Jurkat, Clone E6-1 (cell line): Measurements from ENCODE around the gene SHF.
"Not testable (repeated sequence)": the region's sequence is repeated elsewhere in the genome, so short reads cannot be mapped to it uniquely, and the experiment has no call there.

Experiments
- DNase-seq: peaks from one replicate; pipeline ENCODE4 v3.0.0-alpha.2; 2011; ENCODE audit warnings: low read depth, low spot score
- H3K4me3 ChIP-seq: 2 replicates; pipeline ENCODE4 v1.5.1; 2011; ENCODE audit warnings: mild to moderate bottlenecking, low read length, control low read depth, moderate library complexity

The SHF gene

DNA sequence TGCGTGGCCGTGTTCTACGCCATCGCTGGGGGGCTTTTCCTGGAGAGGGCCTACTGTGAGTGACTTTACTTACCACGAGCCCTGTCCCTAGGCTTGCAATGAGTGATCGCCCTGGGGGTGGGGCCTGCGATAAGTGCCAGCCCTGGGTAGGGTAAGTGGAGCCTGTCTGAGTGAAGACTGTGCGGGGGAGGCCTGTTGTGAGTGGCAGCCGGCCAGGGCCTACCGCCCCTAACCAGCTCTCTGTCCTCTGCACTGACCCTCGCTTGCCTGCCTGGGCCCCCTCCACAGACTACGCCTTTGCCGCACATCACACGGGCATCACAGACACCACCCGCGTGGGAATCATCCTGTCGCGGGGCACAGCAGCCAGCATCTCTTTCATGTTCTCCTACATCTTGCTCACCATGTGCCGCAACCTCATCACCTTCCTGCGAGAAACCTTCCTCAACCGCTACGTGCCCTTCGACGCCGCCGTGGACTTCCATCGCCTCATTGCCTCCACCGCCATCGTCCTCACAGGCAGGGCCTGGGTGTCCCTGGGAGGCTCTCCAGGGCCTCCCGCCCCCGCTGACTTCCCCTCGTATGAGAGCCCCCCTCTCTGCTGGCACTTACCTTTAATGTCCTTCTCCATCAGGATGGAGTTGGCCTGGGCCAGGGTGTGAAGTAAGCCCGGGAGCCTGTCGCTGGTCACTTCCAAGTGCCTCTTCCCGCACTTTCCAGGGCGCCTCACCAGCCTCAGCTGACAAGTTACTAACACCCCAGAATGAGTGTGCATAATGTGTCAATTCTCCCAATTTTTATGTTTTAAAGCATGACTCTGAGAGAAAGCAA is 35.6 kb downstream of the SHF start:
- no peak for DNase-seq
- H3K4me3 ChIP-seq, result no peak overlapping the region

DNA sequence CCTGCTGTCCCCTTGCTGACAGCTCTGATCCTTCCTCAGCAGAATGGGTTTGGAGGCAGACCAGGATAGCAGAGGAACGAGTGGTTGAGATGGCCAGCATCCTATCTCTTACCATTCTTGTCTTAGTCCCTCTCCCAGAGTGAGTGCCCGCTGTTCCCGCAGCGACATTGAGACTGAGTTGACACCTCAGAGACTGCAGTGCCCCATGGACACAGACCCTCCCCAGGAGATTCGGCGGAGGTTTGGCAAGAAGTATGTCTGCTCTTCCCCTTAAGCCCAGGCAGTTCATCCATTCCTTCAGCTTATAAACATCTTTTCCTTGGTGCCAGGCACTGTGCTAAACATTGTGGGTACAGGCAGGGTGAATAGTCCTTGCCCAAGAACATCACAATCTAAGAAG is 36.8 kb downstream of the SHF start:
- no peak overlapping the region for H3K4me3 ChIP-seq
- no peak for DNase-seq

DNA sequence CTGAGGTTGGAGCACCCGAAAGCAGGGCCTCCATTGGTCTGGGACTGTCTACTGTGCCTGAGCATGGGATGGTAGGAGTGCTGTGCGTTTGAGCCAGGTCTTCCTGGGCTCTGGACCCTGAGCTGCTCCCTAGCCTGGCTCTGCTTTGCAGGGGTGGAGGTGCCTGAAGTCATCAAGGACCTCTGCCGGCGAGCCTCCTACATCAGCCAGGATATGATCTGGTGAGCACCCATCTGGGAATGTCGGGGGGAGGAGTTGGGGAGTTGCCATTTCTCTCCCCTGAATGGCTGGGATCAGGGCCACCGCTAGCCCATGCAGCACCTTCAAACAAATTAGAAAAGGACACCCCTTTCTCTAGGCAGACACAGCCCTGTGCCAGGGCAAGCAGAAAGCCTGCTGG is 37.3 kb downstream of the SHF start:
- no peak overlapping the region for H3K4me3 ChIP-seq
- DNase-seq, result no peak

DNA sequence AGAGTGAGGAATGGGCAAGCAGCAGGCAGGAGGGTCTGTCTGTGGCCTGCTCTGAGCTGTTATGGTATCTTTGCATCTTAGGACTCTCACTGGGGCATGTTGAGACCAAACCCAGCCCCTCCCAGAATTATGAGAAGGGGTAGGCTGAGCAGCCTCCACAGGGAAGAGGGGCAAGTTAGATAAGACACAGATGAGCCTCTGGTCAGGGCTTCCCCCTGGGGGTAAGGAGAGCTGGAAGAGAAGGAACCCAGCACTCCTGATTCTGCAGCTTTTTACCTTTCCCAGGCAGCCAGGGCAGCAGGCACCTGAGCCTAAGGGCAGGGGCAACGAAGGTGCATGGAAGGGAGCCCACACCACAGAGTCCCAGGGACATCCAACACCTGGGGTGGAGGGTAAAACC is 38.7 kb downstream of the SHF start:
- no peak for DNase-seq
- H3K4me3 ChIP-seq, result no peak overlapping the region

DNA sequence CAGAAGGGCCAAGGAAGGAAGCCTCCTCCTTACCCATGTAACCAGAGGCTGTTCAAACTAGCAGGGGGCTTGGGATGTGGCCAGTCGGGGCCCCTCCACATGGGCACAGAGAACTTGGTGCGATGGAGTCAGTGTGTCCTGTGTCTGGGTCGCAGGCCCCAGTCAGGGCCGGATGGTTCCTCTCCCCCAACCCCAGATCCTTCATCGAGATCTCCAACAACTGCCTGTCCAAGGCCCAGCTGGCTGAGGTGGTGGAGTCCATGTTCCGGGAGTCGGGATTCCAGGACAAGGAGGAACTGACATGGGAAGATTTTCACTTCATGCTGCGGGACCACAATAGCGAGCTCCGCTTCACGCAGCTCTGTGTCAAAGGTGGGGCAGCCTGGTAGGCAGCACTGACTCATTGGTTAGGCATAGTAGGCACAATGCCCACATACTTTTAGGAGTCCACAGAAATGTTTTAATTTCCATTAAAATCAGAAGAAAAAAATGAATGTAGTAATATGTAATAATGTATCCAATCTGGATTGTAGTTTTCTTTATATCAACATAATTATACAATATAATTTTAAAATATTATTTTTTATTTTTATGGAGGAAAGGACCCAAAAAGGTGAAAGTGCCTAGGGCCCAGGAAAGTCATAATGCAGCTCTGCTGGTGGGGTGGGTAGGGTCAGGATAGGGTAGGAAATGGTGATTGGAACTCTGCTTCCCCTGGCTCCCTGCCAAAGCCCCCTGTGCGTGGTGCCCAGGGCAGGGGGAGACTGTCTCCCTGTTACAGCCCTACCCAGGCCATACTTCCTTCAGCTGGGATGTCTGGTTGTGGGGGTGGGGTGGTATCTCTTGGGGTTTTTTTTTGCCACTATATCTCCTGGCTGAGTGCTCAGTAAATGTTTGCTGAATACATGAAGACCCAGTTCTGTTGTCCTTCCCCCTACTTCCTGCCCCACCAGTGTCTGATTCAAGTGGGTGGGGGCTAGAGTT is 39.4 kb downstream of the SHF start:
- H3K4me3 ChIP-seq, result no peak overlapping the region
- no peak for DNase-seq

DNA sequence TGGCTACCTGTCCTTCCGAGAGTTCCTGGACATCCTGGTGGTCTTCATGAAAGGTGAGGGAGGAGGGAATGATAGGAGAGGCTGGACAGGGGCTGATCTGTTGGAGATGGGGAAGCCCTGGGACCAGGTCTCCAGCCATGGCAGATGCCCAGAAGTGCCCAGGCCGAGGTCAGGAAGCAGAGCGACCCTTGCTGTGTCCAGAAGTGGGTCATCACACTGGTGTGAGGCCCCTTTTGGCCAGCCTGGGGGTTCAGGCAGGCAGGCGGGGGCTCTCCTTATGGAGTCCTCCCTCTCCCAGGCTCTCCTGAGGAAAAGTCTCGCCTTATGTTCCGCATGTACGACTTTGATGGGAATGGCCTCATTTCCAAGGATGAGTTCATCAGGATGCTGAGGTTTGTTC is 40.2 kb downstream of the SHF start:
- DNase-seq, result no peak
- no peak overlapping the region for H3K4me3 ChIP-seq

DNA sequence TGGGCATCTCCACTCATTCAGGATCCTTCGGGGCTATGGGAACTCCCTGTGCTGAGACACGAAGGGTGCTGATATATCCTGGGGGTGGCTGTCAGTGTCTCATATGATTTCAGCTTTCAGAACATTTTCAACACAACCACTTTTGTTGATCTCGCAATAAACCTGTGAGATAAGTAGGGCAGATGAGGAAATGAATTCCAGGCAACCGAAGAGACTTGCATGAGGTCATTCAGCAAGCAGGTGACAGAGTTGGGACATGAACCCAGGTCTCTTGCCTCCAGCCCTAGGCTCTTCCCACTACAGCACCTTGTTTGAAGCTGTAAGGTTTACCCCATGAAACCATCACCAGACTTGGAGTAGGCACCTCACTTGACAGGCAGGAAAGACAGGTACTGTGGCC is 41.4 kb downstream of the SHF start:
- DNase-seq, result no peak
- H3K4me3 ChIP-seq, result no peak overlapping the region

DNA sequence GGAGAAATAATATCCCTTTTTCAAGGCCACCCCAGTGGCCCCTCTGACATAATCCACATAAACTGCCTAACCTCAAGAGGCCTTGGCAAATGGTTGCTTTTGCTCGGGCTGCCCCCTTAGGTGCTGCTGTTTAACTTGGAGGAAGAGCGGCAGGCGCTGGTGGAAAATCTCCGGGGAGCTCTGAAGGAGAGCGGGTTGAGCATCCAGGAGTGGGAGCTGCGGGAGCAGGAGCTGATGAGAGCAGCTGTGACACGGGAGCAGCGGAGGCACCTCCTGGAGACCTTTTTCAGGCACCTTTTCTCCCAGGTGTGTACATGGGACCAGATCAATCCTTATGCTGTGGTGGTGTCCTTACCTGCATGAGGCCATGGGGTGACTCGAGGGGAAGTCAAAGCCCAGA is 43.0 kb downstream of the SHF start:
- DNase-seq, result no peak
- no peak overlapping the region for H3K4me3 ChIP-seq

DNA sequence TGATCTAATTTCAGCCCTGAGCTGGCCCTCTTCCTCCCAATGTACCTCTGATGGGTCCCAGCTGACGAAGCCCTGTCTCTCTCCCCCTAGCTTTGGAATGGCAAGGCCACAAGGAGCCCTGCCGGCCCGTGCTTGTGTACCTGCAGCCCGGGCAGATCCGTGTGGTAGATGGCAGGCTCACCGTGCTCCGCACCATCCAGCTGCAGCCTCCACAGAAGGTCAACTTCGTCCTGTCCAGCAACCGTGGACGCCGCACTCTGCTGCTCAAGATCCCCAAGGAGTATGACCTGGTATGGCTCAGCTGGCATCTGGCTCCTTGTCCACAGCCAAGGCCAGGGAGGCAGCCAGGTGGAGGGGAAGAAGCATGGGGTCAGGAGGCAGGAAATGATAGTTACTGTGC is 43.8 kb downstream of the SHF start:
- no peak overlapping the region for H3K4me3 ChIP-seq
- DNase-seq, result no peak

DNA sequence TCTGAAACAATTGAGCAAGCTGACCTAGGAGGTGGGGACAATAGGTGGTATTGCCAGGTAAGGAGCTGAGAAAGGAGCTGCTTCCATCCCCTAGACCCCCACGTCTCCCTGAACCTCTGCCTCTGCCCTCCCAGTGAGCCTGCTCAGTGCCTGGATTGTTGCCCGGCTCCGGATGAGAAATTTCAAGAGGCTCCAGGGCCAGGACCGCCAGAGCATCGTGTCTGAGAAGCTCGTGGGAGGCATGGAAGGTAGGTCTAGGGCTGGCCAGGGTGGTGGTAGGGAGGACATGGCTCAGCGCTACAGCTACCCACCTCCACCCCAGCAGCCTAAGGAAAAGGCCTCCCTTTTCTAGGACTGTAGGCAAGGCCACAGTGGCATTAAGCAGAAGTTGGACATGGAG is 44.7 kb downstream of the SHF start:
- DNase-seq, result no peak
- no peak overlapping the region for H3K4me3 ChIP-seq

DNA sequence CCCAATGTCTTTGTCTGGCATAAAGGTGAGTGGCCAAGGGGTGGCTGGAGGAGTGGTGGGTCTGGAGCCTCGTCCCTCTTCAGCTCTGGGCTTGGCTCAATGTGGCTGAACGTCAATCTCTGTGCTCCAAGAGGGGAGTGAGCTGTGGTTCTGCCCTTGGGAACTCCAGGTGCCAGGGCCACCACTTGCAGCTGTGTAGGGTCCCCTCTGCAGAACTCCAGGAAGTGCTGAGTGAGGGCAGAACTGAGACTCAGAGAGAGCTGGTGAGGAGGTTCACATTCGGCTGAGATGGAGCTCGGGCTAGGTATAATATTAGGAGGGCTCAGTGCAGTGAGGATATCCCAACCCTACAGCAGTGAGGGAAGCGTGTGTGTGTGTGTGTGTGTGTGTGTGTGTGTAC is 46.4 kb downstream of the SHF start:
- no peak for DNase-seq
- H3K4me3 ChIP-seq, result no peak overlapping the region

DNA sequence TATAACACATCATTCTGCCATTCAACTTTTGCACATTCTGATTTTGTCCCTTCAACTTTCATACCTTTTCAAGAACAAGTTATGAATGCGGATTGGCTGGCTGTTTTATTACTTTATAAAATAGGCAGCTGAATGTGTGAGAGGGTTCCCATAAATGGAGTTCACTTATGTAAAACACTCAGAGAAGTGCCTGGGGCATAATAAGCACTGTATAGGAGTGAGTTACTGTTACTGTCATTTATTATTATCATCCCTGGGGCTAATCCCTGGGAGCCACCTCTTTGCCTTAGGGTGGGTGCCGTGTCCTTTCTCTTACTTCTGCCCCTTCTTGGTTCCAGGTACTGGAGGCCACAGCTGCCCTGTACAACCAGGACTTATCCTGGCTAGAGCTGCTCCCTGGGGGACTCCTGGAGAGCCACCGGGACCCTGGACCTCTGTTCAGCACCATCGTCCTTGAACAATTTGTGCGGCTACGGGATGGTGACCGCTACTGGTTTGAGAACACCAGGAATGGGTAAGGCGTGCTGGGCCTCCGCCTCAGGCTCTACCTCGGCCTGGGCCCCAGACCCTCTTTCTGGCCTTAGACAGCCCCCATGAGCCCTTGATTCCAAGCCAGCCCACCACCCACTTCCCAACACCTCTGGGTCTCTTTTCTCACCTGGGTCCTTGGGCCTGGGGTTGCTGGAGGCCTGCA is 47.1 kb downstream of the SHF start:
- no peak overlapping the region for H3K4me3 ChIP-seq
- DNase-seq, result no peak

DNA sequence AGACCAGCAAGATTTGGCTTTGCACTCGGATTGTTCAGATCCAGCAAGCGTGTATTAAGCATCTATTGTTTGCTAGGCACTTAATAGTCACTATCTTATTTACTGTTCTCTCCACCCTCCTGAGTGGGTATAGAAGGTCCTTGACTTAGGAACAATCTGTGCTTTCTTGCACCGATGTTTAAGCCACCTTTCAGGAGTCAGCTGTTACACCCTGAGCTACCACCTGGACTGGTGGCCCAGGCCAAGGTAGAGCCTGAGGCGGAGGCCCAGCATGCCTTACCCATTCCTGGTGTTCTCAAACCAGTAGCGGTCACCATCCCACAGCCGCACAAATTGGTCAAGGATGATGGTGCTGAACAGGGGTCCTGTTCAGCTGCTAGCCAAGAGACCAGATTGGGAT is 48.0 kb downstream of the SHF start:
- H3K4me3 ChIP-seq, result no peak overlapping the region
- DNase-seq, result no peak

DNA sequence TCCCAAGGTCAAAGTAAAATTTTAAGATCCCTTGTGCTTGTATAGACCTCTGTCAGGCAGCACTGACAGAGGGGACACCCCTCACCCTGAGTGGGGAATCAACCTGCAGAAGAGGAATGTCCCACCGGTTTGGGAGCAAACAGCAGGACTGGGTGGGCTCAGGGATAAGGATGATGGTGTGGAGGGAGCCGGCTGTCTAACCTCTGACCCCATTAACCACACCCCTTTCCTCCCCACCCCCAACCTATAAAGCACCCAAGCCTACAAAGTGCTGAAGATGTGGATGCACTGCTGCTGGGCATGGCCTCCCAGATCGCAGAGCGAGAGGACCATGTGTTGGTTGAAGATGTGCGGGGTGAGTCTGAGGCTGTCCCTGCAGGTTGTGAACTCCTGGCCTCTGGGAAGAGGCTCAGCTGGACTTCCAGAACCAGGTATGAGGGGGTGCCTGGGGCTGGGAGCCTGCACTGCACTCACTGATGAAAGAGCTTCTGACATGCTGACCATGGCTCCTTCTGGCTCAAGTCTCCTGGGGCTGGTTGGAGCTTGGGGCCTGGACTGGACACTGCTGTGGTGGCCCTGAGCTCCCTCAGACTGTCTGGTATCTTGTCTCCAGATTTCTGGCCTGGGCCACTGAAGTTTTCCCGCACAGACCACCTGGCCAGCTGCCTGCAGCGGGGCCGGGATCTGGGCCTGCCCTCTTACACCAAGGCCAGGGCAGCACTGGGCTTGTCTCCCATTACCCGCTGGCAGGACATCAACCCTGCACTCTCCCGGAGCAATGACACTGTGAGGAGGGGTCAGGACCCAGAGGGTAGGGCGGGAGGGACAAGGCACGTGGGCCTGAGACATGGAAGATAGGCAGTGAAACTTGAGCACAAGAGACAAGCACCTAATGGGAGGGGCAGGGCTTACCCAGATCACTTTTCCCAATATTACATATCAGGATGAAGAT is 48.7 kb downstream of the SHF start:
- H3K4me3 ChIP-seq, result no peak overlapping the region
- no peak for DNase-seq

DNA sequence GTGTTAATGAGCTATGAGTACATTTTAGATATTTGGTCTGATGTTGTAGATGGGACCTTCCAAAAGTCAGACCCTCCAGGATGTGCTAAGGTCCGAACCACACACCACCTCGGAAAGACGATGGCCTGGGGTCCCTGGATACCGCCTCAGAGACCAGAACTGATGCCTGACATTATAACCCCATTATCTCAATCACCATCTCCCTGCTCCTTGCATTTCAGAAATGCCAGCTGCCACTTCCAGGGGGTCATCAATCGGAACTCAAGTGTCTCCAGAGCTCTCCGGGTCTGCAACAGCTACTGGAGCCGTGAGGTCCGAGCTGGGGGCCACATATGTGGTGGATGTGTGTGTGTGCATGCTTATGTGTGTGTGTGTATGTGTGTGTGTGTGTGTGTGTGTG is 50.1 kb downstream of the SHF start:
- no peak overlapping the region for H3K4me3 ChIP-seq
- no peak for DNase-seq

DNA sequence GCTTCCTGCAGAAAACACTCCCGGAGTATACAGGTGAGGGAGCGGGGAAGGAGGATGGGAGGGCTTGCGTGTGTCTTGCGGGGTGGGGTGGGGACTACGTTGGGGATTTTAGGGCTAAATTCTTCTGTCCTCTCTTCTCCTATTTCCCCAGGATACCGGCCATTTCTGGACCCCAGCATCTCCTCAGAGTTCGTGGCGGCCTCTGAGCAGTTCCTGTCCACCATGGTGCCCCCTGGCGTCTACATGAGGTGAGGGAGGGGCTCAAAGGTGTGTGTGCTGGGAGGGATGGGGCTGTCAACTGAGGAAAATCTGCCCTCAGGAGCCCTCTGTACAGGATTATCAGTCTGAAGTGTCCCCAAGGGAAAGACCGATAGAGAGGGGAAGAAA is 51.4 kb downstream of the SHF start:
- DNase-seq, result no peak
- H3K4me3 ChIP-seq, result no peak overlapping the region

DNA sequence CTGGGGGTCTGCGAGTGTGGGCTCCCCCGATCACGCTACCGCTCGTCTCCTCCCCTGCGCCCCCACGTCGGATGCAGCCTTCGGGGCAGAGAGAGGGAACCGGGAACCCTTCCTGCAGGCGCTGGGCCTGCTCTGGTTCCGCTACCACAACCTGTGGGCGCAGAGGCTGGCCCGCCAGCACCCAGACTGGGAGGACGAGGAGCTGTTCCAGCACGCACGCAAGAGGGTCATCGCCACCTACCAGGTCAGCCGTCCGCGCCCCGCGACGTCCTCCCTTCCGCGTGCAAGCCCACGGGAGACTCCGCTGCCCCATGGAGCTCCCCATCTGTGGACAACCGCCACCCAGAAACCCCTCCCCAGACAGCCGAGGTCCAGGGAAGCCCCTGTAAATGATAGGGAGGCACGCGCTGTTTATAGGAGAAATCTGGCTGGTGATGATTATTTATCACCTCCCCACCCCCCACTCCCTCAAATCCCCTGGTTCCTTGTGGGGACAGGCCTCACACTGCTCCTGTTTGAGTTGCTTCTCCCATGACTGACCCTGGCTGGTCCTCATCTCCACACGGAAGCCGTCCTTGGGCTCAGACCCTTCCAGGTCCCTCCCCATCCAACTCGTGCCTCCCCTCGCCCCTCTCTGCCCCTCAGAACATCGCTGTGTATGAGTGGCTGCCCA is 51.9 kb downstream of the SHF start:
- not testable (repeated sequence) for H3K4me3 ChIP-seq, DNase-seq
